ENCODE results near the gene SCGB2A2. TPM values are rescaled to one million over a fixed set of nuclear protein-coding genes. Genes with fewer than 3 reads are reported as not detected.

SCGB2A2 gene
- not detected for total RNA-seq

DNA sequence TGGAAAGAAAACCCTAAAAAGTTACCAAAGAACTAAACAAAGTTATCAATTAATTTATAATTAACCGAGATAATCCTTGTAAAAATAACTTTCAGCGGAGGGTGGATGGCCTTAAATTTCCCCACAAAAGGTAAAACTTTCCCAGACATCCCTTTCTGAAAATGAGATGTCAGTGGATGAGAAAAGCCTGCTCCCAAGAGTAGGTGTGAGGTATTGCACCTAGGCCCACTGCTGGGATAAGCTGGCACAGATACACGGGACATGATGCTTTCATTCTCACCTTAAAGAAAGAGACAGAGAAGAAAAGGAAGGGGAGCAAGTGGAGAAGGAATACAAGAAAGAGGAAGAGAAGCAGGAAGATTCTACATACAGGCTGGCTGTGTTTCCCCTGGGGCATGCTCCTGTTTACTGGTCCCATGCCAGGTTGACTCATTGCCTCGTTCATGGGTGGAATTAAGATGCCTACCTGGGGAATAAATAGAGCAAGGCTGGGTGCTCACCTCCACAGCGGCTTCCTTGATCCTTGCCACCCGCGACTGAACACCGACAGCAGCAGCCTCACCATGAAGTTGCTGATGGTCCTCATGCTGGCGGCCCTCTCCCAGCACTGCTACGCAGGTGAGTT is at the start of gene SCGB2A2:
Gene SCGB2A2 (plus strand): TSS at position 505 of the 625 bp plus-strand sequence. CDS start 59 bp downstream, at position 564.
- ChIA-PET POLR2A (no interaction called here), CTCF (no interaction called here)

DNA sequence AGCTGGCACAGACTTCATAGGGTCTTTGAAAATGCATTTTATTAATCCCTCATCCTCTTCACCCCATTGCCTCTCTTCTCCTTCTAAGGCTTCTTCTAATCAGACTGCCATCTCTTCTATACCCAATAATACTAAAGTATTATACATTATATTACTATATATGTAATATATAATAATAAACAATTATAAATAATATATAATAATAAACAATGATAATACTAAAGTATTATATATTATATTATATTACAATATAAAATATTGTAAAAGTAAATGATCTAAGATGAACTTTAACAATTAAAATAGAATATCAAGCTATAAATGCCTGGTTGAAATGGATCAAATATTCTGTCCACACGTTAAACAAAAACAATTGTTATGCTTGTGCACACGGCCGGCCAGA is 48.5 kb upstream of the SCGB2A2 start:
- ChIA-PET POLR2A (no interaction called here), CTCF (interaction anchor here (0.5 kb wide), 1 partner anchor 90 kb away, joined by 3 read pairs; no protein-coding TSS in a partner anchor)

DNA sequence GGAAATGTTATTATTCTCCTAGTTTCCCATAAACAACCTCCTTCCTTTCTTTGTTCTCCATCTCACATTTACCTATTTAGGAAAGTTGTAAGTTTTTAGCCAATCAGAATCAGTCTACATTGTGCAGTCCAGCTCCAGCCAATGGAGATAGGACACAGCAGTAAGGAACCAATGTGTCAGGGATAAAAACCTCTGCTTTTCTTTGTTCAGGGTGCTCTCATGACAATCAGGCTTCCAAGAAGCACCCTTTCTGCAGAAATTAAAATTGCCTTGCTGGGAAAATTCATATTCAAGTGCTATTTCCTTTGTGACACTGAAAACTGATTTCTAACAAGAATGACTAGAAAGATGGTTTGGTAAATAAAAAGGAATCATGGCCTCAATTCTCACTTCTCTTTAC is 46.9 kb upstream of the SCGB2A2 start:
- ChIA-PET CTCF (no interaction called here), POLR2A (no interaction called here)

DNA sequence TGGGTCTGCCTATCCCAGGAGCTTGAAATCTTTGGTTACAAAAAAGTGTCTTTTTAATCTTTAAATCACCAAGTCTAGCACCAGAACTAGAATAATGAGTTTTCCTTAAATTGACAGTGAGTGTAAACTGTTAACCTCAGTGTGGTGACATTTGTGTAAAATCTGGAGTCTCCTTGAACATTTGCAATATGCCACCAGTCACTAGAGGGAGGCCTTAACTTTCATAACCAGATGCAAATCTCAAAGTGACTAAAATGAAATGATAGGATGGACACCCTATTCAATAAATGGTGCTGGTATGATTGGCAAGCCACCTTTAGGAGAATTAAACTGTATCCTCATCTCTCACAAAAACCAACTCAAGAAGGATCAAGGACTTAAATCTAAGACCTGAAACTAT is 36.2 kb upstream of the SCGB2A2 start:
- POLR2A ChIA-PET: no interaction called here
- CTCF ChIA-PET: no interaction called here

DNA sequence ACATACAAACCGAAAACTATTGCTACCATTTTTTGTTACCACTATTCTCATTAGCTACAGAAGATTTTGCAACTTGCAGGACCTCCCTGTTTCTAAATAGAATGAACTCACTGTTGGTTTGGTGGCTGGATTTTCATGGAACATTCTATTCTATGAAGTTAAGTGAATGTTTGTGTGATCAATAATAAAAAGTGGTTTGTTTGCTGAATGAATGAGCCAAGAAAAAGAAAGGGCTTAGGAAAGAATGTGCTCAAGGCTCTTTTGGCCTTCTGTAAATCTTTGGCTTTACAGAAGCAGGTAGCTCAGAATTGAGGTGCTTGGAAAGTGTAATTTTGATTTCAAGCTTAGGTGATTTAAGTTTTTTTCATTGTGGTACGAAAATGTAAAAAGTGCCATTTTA is 33.8 kb upstream of the SCGB2A2 start:
- CTCF ChIA-PET: no interaction called here

DNA sequence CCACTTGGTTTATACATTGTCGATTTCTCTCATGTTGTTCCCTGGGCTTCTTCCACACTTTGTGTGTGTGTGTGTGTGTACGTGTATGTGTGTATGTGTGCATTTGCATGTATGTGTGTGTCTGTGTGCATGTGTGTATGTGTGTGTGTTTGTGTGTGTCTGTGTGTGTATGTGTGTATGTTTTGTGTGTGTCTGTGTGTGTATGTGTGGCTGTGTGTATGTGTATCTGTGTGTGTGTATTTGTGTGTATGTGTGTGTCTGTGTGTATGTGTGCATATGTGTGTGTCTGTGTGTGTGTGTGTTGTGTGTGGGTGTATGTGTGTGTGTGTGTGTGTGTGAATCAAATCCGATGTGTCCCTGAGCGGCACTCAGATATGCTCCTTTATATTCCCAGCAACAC is 32.5 kb upstream of the SCGB2A2 start:
- ChIA-PET CTCF (interaction anchor here (0.7 kb wide), 1 partner anchor 29 kb away, joined by 3 read pairs; no protein-coding TSS in a partner anchor), POLR2A (no interaction called here)

More for the DNA sequence above, 33.8 kb upstream of the SCGB2A2 start:
- POLR2A ChIA-PET: no interaction called here

DNA sequence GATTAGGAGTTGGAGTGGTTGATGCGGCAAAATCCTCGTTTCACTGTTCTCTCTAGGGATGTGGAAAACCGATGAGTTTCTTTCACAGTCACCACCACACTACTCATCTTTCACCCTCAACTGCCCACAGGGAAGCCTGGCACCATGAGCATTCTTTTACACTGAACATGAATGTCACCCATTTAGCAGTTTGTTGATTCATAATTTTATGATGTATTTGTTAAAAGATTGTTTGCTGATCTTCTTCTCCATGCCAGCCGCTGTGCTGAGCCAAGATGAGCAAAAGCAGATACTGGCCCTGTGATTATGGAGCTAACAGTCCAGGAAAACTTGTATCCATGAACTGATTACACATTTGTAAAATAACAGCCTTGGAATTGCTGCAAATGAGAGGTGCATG is 31.8 kb upstream of the SCGB2A2 start:
- ChIA-PET POLR2A (no interaction called here), CTCF (interaction anchor here (0.7 kb wide), 1 partner anchor 28 kb away, joined by 3 read pairs; no protein-coding TSS in a partner anchor)

DNA sequence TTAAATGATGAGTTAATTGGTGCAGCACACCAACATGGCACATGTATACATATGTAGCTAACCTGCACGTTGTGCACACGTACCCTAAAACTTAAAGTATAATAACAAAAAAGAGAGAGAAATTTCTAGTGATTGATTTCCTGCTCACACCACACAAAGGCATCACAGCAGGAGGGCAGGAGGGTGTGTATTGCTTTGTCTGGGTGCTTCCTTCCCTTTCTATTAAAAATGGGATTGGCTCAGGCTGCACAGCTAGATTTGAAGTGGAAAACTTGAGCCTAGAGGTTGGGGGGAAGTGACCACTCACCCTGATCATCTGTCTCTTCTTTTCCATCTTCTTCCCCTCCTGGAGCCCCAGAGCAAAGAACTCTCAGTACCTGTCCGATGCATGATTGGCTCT is 28.9 kb upstream of the SCGB2A2 start:
- ChIA-PET CTCF (no interaction called here), POLR2A (no interaction called here)

DNA sequence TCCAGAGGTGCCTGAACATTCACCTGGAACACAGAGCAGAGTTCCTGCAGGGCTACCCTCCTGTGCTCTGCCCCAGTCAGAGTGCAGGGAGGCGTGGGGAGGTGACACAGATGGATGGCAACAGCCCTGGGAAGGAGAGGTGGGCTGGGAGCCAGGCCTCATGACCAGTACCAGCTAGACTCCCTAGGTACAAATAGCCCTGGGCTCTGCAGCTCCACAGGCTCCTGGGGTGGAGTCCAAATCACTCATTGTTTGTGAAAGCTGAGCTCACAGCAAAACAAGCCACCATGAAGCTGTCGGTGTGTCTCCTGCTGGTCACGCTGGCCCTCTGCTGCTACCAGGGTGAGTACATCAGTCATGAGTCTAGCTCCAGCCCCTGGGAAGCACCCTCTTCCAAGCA is 27.9 kb upstream of the SCGB2A2 start, which contains the start of gene SCGB1D2:
Gene SCGB1D2 (plus strand): TSS at position 219 of the 400 bp plus-strand sequence. CDS start 69 bp downstream, at position 288.
- ChIA-PET CTCF (interaction anchor here (0.7 kb wide), 1 partner anchor 69 kb away, joined by 3 read pairs; no protein-coding TSS in a partner anchor), POLR2A (no interaction called here)

DNA sequence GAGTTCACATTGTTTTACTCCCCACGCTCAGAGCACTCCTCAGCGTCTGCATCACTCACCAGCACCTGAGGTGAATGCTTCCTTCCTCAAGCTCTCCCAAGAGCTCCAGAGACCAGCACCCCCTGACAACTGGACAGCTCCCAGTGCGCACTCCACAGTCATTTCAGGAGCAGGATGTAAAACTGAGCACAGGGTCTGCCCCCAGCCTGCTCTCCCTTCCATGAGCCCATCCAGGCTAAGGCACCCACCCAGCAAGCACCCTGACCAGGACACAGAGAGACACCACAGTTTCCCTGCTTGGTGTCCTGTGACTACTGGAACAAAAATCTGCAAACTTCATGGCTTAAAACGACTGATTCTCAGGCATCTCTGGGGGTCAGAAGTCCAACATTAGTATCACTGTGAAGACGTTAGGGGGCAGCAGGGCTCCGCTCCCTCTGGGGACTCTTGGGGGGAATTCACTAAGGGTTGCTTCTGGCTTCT is 24.6 kb upstream of the SCGB2A2 start:
- ChIA-PET POLR2A (no interaction called here), CTCF (no interaction called here)

DNA sequence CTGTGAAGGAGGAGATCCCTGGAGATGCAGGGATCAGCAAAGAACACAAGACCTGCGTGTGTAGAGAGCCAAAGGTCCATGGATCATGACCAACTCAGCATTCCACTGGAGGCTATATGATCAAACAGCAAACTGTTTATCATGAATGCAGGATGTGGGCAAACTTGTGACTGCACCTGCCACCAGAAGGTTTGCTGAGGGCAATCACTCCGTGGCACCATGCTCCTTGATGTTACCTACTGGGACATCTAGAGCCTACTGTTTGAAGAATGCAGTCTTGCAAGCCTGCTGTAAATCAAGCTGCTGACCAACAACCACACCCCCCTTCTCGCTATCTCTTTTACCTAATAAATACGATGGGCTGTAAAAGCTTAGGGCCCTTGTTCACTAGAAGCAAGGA is 18.3 kb upstream of the SCGB2A2 start:
- ChIA-PET POLR2A (no interaction called here), CTCF (no interaction called here)

DNA sequence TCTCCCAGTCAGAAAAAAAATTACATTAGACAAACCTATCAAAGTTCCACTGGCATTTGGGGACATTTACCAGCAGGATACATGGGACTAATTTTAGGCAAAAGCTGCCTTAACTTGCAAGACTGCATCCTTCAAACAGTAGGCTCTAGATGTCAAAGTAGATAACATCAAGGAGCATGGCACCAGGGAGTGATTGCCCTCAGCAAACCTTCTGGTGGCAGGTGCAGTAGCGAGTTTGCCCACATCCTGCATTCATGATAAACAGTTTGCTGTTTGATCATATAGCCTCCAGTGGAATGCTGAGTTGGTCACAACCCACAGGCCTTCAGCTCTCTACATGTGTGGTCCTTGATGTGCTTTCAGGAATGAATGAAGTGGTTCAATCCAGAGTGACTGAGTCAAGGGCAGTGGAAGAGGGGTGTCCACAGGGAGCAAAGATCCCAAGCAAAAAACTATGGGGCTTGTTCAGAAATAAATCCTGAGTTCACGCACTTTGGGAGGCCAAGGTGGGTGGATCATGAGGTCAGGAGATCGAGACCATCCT is 15.9 kb upstream of the SCGB2A2 start:
- ChIA-PET POLR2A (no interaction called here), CTCF (no interaction called here)

DNA sequence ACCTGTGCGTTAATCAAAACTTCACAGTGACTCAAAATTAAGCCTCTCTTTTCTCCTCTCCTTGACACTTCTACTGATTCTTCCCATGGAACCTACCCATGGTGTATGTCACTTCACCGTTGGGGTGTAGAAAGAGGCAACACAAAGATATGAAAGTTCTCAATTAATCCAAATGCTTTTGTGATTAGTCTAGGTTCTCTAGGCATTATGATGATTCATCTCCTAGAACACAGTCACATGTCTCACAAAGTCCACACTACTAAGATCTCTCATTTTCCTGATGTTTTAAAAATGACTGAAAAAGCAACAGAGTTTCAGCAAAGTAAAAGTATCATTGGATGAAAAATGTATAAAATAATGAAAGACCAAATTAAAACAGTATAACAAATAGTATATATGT is 13.7 kb upstream of the SCGB2A2 start:
- POLR2A ChIA-PET: no interaction called here
- CTCF ChIA-PET: no interaction called here

DNA sequence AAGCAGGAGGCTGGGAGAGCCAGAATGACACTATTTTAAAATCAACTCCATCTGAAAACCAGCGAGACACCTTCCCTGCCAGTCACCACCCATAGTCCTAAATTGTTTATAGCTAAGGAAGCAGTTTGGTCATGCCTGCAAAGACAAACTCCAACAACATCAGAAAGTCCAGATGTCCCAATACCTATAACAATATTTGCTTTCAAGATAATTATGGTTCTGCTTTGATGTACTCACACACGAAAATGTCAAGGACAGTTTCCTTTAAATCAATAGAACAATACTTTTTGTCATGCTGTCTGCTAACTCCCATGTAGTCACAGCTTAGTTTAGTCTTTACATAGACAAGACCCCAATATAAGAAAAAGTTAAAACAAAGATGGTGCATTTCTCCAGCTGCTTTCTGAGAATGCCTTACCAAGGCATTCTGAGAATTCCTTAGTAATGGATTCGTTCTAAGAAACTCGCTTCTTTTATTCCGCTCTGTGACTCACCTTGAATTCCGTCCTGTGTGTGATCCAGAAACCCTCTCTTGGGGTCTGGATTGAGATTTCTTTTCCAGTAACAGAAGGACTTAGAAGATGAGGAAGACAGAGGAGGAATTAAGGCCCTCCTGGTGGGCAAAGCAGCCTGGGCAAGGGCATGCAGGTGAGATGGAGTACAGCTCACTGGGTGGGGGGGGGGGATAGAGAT is 9.6 kb upstream of the SCGB2A2 start:
- CTCF ChIA-PET: no interaction called here
- POLR2A ChIA-PET: no interaction called here

DNA sequence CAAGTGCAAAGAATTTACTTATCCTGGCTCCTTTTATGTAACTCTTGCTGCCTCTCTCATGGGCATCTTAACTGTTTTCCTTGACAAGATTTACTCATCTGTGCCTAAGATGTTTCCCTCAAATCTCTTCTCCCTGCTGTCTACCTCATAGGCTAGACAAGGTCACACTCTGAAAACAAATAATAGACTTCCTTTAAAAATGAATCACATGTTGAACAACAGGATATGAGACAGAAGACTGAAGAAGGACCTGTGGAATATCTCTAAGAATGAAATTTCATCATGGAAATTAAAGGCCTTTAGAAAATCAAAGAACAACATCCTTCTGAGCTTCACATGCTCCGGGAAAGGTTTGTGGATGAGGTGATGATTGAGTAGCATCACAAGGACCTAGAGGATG is 6.0 kb upstream of the SCGB2A2 start:
- CTCF ChIA-PET: no interaction called here
- POLR2A ChIA-PET: no interaction called here

DNA sequence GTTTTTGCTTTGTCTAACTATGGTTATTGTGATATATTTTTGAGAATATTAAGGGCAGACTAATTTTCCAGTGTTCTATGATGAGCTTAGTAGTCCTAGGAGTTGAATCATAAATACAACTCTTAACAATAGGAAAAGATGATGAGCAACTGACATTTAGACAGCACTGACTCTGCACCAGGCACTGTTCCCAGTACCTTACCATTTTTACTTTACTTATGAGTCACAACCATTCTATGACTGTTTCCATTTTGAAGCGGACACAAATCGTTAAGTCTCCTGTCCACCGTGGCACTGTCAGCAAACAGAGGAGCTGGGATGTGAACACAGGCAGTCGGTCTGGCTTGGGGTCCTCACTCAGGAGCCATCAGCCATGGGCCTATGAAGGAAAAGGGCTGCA is 3.4 kb upstream of the SCGB2A2 start:
- ChIA-PET CTCF (interaction anchor here (0.6 kb wide), 1 partner anchor 29 kb away, joined by 3 read pairs; no protein-coding TSS in a partner anchor), POLR2A (interaction anchor here (0.5 kb wide), 1 partner anchor 613 kb away, joined by 3 read pairs; no protein-coding TSS in a partner anchor)

DNA sequence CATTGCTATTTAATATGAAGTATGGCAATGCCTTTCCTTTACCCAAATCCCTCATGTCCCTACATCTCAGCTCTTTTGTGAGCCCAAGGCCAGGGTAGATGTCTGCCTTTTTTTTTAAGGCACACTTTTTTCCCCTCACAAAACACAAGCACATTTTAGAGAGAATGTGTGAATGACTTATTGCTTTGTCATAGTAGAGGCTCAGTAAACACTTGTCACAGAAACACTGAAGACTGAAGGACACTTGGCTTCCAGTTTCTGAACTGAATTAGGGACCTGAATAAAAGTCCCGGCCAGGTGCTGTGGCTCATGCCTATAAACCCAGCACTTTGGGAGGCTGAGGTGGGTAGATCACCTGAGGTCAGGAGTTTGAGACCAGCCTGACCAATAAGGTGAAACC is 2.9 kb upstream of the SCGB2A2 start:
- POLR2A ChIA-PET: interaction anchor here (0.5 kb wide), 1 partner anchor 614 kb away, joined by 3 read pairs; no protein-coding TSS in a partner anchor
- CTCF ChIA-PET: no interaction called here

DNA sequence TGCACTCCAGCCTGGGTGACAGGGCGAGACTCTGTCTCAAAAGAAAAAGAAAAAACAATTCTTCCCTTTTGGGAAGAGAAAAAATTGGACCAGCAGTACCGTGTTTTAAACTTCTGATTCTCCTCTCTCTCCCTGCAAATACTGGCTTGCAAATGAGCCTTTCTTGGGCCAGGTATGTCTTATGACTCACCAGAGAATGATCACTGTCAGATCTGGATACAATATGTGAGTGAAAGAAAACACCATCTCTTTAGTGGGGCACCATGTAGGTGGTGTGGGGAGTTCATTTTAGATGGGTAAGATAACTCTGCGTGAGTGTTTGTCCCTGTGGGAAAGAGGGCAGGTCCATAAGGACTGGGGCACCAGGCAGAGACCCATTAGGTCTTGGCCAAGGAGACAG is 2.4 kb upstream of the SCGB2A2 start:
- POLR2A ChIA-PET: no interaction called here

DNA sequence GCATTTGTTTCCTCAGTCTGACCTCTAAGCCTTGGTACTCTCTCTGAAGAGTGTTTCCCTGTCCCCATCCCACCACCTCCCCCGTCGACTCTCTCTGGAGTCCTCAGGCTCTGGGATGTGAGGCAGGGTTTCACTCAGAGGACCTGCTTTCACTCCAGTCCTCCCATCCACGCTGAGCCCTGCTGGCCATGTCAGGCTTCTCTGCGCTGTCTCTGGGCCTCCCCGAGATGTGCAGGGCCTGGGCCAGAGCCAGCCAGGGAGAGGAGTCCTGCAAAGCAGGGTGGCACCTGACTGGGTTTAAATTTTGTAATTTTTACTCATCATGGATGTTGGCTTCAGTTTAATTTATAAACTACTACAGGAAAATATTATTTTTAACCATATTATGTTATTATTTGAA is 3.3 kb downstream of the SCGB2A2 start:
- CTCF ChIA-PET: no interaction called here
- POLR2A ChIA-PET: no interaction called here

More for the DNA sequence above, 2.4 kb upstream of the SCGB2A2 start:
- CTCF ChIA-PET: no interaction called here

DNA sequence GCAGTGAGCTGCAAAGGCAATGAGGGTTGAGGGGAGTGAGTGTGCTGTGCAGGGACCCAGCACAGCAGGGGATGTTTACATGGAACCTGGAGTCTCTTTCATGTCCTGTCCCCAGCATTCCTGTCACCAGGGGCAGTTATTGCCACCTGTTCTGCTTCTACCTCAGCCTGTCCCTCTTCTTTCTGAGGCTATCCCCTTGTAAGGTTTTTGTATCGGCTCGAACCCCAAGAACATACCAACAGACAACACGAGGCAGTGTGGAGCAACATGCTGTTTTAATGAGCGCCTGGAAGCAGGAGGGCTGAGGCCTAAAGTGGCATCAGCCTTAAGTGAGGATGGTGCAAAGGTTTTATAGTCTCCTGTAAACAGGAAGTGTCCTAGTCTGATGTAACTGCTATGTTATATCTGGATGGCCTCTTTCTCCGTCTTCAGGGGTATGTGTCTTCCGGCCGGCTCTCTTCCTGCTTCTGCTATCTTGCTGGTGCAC is 3.9 kb downstream of the SCGB2A2 start:
- POLR2A ChIA-PET: no interaction called here
- CTCF ChIA-PET: no interaction called here

DNA sequence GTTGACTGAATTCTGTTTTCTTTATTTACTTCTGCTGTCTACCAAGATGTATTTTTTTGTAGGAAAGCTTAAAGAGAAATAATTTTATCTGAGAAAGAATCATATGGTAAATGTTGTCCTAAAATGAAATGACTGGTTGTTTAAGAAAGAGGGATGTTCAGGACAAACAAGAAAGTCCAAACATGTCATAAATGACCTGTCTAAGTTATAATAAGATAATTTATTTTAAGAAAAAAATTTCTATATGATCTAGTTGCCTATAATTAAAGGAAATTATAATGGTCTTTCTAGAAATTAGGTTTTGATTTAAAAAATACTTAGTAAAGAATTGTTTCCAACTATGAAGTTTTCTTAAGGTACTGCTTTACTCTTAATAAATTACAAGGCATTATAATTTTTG is 10.5 kb downstream of the SCGB2A2 start:
- POLR2A ChIA-PET: no interaction called here
- CTCF ChIA-PET: no interaction called here
